ENCODE measurements around the gene SIN3A. TPM values are rescaled to one million over a fixed set of nuclear protein-coding genes. Genes with fewer than 3 reads are reported as not detected.

The SIN3A gene
- total and polyA plus RNA-seq, 2 of the 4 experiments (the other 2 are of a cell fraction), result 21.2 to 31.5 TPM

GRCh38 chr15:75425966-75426500, 25.5 kb downstream of the SIN3A start:
- Histone ChIP-seq H3K9me3 (ENCODE audit: control insufficient read depth, insufficient read depth, low read length) (no peaks in the 10 kb centered on the region), H3K4me3 (ENCODE audit: insufficient read depth, low read depth, low read length) (no peak overlapping the region), H2BK20ac (ENCODE audit: low read depth, low read length) (no peak overlapping the region), H3K36me3 (ENCODE audit: control insufficient read depth, insufficient read depth, low read length) (peaks cover 33% of the 10 kb centered on the region), H3K4me1 (ENCODE audit: control insufficient read depth, insufficient read depth, low read length) (no peaks in the 10 kb centered on the region), H2AK9ac (replicated peaks; ENCODE audit: low read depth, low read length, poor library complexity) (no peak overlapping the region), H2AK5ac (ENCODE audit: low read depth, low read length) (no peak overlapping the region), H3K27me3 (ENCODE audit: control insufficient read depth, insufficient read depth, low read length) (no peaks in the 10 kb centered on the region), H4K8ac (ENCODE audit: low read depth in 2 of 2, low read length in 2 of 2) (no peak overlapping the region), H3K4ac (ENCODE audit: low read depth, low read length) (no peak overlapping the region), H2BK5ac (ENCODE audit: low read depth, low read length, poor library complexity, severe bottlenecking) (no peak overlapping the region), H3K4me2 (ENCODE audit: low read depth, low read length) (no peak overlapping the region), H3K14ac (replicated peaks; ENCODE audit: low read depth, low read length) (no peak overlapping the region), H3K27ac (ENCODE audit: insufficient read depth, low read length) (no peak overlapping the region), H3K23ac (ENCODE audit: low read depth, low read length) (no peak overlapping the region), H4K20me1 (ENCODE audit: insufficient read depth, low read length) (peaks cover 9% of the 10 kb centered on the region; the same call in 1 of the 2 replicates), H2BK120ac (ENCODE audit: low read depth, low read length) (no peak overlapping the region), H3K18ac (ENCODE audit: low read depth, low read length) (no peak overlapping the region), H4K5ac (ENCODE audit: low read depth, low read length) (no peak overlapping the region), H3K56ac (ENCODE audit: extremely low read depth, insufficient read depth, low read length) (no peak overlapping the region), H3K9ac (ENCODE audit: low read depth, low read length) (no peak overlapping the region), H2AFZ (replicated peaks; ENCODE audit: low read length, poor library complexity) (no peak overlapping the region), H2BK15ac (ENCODE audit: low read depth, low read length) (no peak overlapping the region), H4K91ac (ENCODE audit: insufficient read depth, low read depth, low read length) (no peak overlapping the region), H3K9me1 (ENCODE audit: insufficient read depth, low read length) (peaks cover 10% of the 10 kb centered on the region; the same call in 1 of the 2 replicates), H3K79me1 (ENCODE audit: low read depth in 1 of 2, low read length in 2 of 2) (peaks cover 25 to 41% of the 10 kb centered on the region in 2 experiments)
- WGBS, 2 experiments (ENCODE audit: extremely low coverage in 2 of 2, insufficient read length in 1 of 2), result no CpG with 5 or more reads among the region's 3 CpGs
- BruUV-seq (replicated peaks), result no TSS peak
- in situ Hi-C loops (cut with MboI; ENCODE audit: low sequenced_read_pairs), result no loop called here
- intact Hi-C loops (cut with micrococcal nuclease), result loop anchor here (5.0 kb wide), 1 partner anchor 39 kb away; no protein-coding TSS in a partner anchor
- POLR2A ChIA-PET (ENCODE audit: unreplicated experiment), result no interaction called here
- no peak for ATAC-seq (ENCODE audit: low read depth)
- TF ChIP-seq SMC3 (IDR thresholded peaks at IDR 0.05; ENCODE audit: low read depth, low read length) (no peak), FOS (IDR thresholded peaks at IDR 0.05; ENCODE audit: low read depth, low read length) (no peak), RFX5 (IDR thresholded peaks at IDR 0.05; ENCODE audit: low read depth, low read length) (no peak), MAFK (IDR thresholded peaks at IDR 0.05; ENCODE audit: low read depth, low read length) (no peak), USF2 (IDR thresholded peaks at IDR 0.05; ENCODE audit: low read depth, low read length) (no peak), BHLHE40 (IDR thresholded peaks at IDR 0.05; ENCODE audit: low read depth, low read length) (no peak), CTCF (conservative IDR thresholded peaks at IDR 0.05; ENCODE audit: low read depth, low read length) (no peak), CEBPB (IDR thresholded peaks at IDR 0.05; ENCODE audit: low read depth, low read length) (no peak), POLR2A (IDR thresholded peaks at IDR 0.05; ENCODE audit: low read depth, low read length) (no peak), MAZ (IDR thresholded peaks at IDR 0.05; ENCODE audit: borderline replicate concordance, low read depth, low read length) (no peak)
- dilution Hi-C loops (cut with HindIII; ENCODE audit: low sequenced_read_pairs, unreplicated experiment), result no loop called here
- CTCF ChIA-PET, result no interaction called here
- no peak for DNase-seq

All from IMR-90 (cell line).